OCI-LY3 (cell line): Measurements from ENCODE around the gene KIF1C.

ENCODE experiments used
- H2AFZ ChIP-seq: fragments of 200-600, 300-600 bp; shearing (Covaris generic); 2 replicates; pipeline ENCODE4 v1.6.0; 2014; ENCODE audit warnings: antibody characterized with exemption, low read depth, low read length
- H3K27ac ChIP-seq: fragments of 200-600, 300-600 bp; sonication (generic); 2 replicates; pipeline ENCODE4 v1.5.1; 2014; ENCODE audit warnings: mild to moderate bottlenecking, low read length, moderate library complexity, mixed read lengths
- H3K27me3 ChIP-seq: fragments of 200-600, 300-600 bp; sonication (generic); 2 replicates; pipeline ENCODE4 v1.6.1; 2014; ENCODE audit warnings: low read depth, low read length, mixed read lengths
- H3K36me3 ChIP-seq: fragments of 200-600, 300-600 bp; sonication (generic); replicated peaks from 2 replicates; pipeline ENCODE3; 2014; ENCODE audit warnings: low read depth, low read length, mixed read lengths
- H3K4me1 ChIP-seq: fragments of 300-600, 200-600 bp; sonication (generic); 2 replicates; pipeline ENCODE4 v1.6.1; 2014; ENCODE audit warnings: low read length, mixed read lengths
- H3K4me2 ChIP-seq: fragments of 200-600, 300-600 bp; sonication (generic); 2 replicates; pipeline ENCODE4 v1.6.1; 2014; ENCODE audit warnings: low read length, mixed read lengths
- H3K4me3 ChIP-seq: fragments of 300-600, 200-600 bp; sonication (generic); 2 replicates; pipeline ENCODE4 v1.5.1; 2014; ENCODE audit warnings: antibody characterized with exemption, mild to moderate bottlenecking, low read length, moderate library complexity
- H3K79me2 ChIP-seq: fragments of 300-600, 200-600 bp; shearing (Covaris generic); 2 replicates; pipeline ENCODE4 v1.6.1; 2014; ENCODE audit warnings: mild to moderate bottlenecking, low read length, mixed read lengths
- H3K9ac ChIP-seq: fragments of 300-600, 200-600 bp; shearing (Covaris generic); 2 replicates; pipeline ENCODE4 v1.6.0; 2014; ENCODE audit warnings: mild to moderate bottlenecking, low read length, moderate library complexity
- H3K9me3 ChIP-seq: fragments of 200-600, 300-600 bp; shearing (Covaris generic); 2 replicates; pipeline ENCODE4 v1.6.1; 2014; ENCODE audit warnings: low read length, mixed read lengths; ENCODE audit not compliant: insufficient read depth
- H4K20me1 ChIP-seq: fragments of 200-600, 300-600 bp; sonication (generic); 2 replicates; pipeline ENCODE4 v1.6.1; 2016; ENCODE audit warnings: low read length, mixed read lengths; ENCODE audit not compliant: insufficient read depth
- CTCF ChIP-seq: fragments of 200-600, 300-600 bp; sonication (generic); IDR thresholded peaks from 2 replicates; pipeline ENCODE4 v1.5.1; 2014; ENCODE audit warnings: antibody characterized with exemption, low read length, low read depth
- EZH2phosphoT487 ChIP-seq: fragments of 200-600 bp; shearing (Covaris generic); IDR thresholded peaks from 2 replicates; pipeline ENCODE4 v1.6.1; 2018; ENCODE audit warnings: antibody characterized with exemption, mixed run types, low read depth

The KIF1C gene

GRCh38 chr17:4953451-4953961 is 44.2 kb upstream of the KIF1C start:
- Histone ChIP-seq H3K9me3 (no peaks in the 10 kb centered on the region), H4K20me1 (no peaks in the 10 kb centered on the region), H3K79me2 (peaks cover 19% of the 10 kb centered on the region; the same call in 1 of the 2 replicates), H3K27ac (no peak overlapping the region), H3K27me3 (no peaks in the 10 kb centered on the region), H3K9ac (no peak overlapping the region), H3K4me3 (no peak overlapping the region), H2AFZ (no peak overlapping the region), H3K4me2 (no peak overlapping the region), H3K36me3 (no peaks in the 10 kb centered on the region), H3K4me1 (peaks cover 14% of the 10 kb centered on the region)
- no peak for TF ChIP-seq CTCF
- no peak for TF ChIP-seq EZH2phosphoT487

GRCh38 chr17:4955091-4955490 is 42.7 kb upstream of the KIF1C start:
- Histone ChIP-seq H3K79me2 (peaks cover 16% of the 10 kb centered on the region; the same call in 1 of the 2 replicates), H3K4me2 (no peak overlapping the region), H2AFZ (no peak overlapping the region), H3K4me3 (no peak overlapping the region), H3K27ac (no peak overlapping the region), H3K36me3 (no peaks in the 10 kb centered on the region), H3K9ac (no peak overlapping the region), H3K27me3 (no peaks in the 10 kb centered on the region), H3K4me1 (peaks cover 14% of the 10 kb centered on the region), H3K9me3 (no peaks in the 10 kb centered on the region), H4K20me1 (no peaks in the 10 kb centered on the region)
- TF ChIP-seq EZH2phosphoT487 (no peak), CTCF (no peak)

DNA sequence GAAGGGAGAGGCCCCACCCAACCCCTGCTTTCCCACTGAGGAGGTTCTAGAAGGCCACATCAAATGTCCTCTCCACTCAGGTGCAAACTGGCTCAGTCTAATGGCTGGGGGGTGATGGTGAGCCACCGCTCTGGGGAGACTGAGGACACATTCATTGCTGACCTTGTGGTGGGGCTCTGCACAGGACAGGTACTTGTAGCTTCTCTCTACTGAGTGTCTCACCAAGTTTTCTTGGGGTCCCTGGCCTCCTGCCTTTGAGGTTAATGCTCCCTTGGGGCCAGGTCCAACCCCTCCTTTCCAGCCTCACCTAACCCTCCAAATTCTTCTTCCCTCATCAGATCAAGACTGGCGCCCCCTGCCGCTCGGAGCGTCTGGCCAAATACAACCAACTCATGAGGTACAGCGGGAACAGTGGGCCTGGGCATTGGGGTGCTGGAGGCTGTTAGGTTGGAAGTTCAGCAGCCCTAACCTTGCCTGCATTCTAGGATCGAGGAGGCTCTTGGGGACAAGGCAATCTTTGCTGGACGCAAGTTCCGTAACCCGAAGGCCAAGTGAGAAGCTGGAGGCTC is 41.2 kb upstream of the KIF1C start:
- no peak overlapping the region for H3K4me2 ChIP-seq
- TF ChIP-seq EZH2phosphoT487 (no peak), CTCF (peak; percentile 59)
- no peak overlapping the region for H3K27ac ChIP-seq
- H3K9ac ChIP-seq = no peak overlapping the region
- no peak overlapping the region for H3K4me3 ChIP-seq
- H3K9me3 ChIP-seq = no peaks in the 10 kb centered on the region
- H3K36me3 ChIP-seq = no peaks in the 10 kb centered on the region
- peaks cover under 1% of the 10 kb centered on the region; the same call in 1 of the 2 replicates for H3K79me2 ChIP-seq
- no peaks in the 10 kb centered on the region for H4K20me1 ChIP-seq
- H3K4me1 ChIP-seq = peaks cover 3% of the 10 kb centered on the region; the same call in 1 of the 2 replicates
- no peak overlapping the region for H2AFZ ChIP-seq
- no peaks in the 10 kb centered on the region for H3K27me3 ChIP-seq

DNA sequence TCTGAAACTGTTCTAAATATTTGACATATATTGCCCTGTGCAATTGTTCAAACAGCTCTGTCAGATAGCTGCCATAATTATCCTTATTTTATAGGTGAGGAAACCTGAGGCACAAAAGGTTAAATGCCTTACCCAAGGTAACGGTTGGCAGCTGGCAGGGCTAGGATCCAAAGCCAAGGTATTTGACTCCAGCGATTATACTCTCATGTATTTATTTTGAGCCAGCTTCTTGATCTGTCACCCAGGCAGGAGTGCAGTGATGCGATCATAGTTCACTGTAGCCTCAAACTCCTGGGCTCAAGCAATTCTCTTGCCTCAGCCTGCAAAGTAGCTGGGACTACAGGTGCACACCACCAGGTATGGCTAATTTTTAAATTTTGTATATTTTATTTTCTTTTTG is 39.6 kb upstream of the KIF1C start:
- no peak for TF ChIP-seq EZH2phosphoT487
- no peak for TF ChIP-seq CTCF
- no peaks in the 10 kb centered on the region for H3K27me3 ChIP-seq
- H2AFZ ChIP-seq = no peak overlapping the region
- no peaks in the 10 kb centered on the region for H4K20me1 ChIP-seq
- H3K9ac ChIP-seq = no peak overlapping the region
- H3K27ac ChIP-seq = no peak overlapping the region
- no peaks in the 10 kb centered on the region for H3K79me2 ChIP-seq
- H3K36me3 ChIP-seq = no peaks in the 10 kb centered on the region
- no peak overlapping the region for H3K4me2 ChIP-seq
- H3K9me3 ChIP-seq = no peaks in the 10 kb centered on the region
- H3K4me1 ChIP-seq = no peaks in the 10 kb centered on the region
- no peak overlapping the region for H3K4me3 ChIP-seq
